GM12878 (cell line): ENCODE measurements around the gene NOXA1. TPM values are rescaled to one million over a fixed set of nuclear protein-coding genes. Genes with fewer than 3 reads are reported as not detected.

Experiments used
- ATAC-seq: fragments of 200-7000 bp; cut with Tn5 transposase; 3 replicates; pipeline ENCODE4 v1.9.1; 2020; ENCODE audit warnings: mild to moderate bottlenecking, moderate library complexity
- BruUV-seq: library from RNA; stranded (reverse); fragments of 400-500 nt; replicated peaks from 2 replicates; lab custom pipeline; 2021; lab: Mats Ljungman, UMichigan
- CTCF ChIA-PET: fragments of 300-600 bp; sonication (Branson Sonifier 250); formaldehyde crosslinking; extraction: SDS; loops from one replicate; lab custom pipeline; 2021; ENCODE audit warnings: inconsistent platforms; lab: Yijun Ruan, JAX
- POLR2A ChIA-PET: fragments of 350-600 bp; formaldehyde crosslinking; extraction: SDS; loops from one replicate; lab custom pipeline; 2021; ENCODE audit warnings: inconsistent platforms; lab: Charles Lee
- RAD21 ChIA-PET: fragments of 300-600 bp; sonication (Branson Sonifier 250); formaldehyde crosslinking; loops from one replicate; lab custom pipeline; 2023; ENCODE audit warnings: antibody characterized with exemption; ENCODE audit not compliant: unreplicated experiment; lab: Charles Lee
- SMC1A ChIA-PET: fragments of 300-600 bp; sonication (Branson Sonifier 250); formaldehyde crosslinking; loops from one replicate; lab custom pipeline; 2023; ENCODE audit not compliant: unreplicated experiment, uncharacterized antibody; lab: Charles Lee
- DNase-seq: peaks from one replicate; pipeline ENCODE4 v3.0.0-alpha.2; 2011; ENCODE audit warnings: low read depth, low spot score
- FAIRE-seq: peaks from 3 replicates; lab custom pipeline; 2011; peaks lifted over from hg19 to GRCh38; lab: Jason Lieb, UNC
- H2AFZ ChIP-seq: 2 replicates; pipeline ENCODE4 v1.6.0; 2011; ENCODE audit warnings: low read depth, low read length, control low read depth; ENCODE audit not compliant: control insufficient read depth
- H3K27ac ChIP-seq: 2 replicates; pipeline ENCODE4 v1.5.1; 2011; ENCODE audit warnings: control low read depth; ENCODE audit not compliant: control insufficient read depth, insufficient read depth
- H3K27me3 ChIP-seq, 2 experiments: replicated peaks in 1 of 2; 2 replicates each; pipeline versions ENCODE4 v1.6.0 to v1.6.1; 2011; ENCODE audit warnings: low read length in 1 of 2; ENCODE audit not compliant: control insufficient read depth in 2 of 2, insufficient read depth in 2 of 2
- H3K36me3 ChIP-seq, 2 experiments: 2 replicates each; pipeline ENCODE4 v1.5.1; 2011; ENCODE audit warnings: low read length in 1 of 2; ENCODE audit not compliant: control insufficient read depth in 2 of 2, insufficient read depth in 2 of 2
- H3K4me1 ChIP-seq: 2 replicates; pipeline ENCODE4 v1.6.1; 2011; ENCODE audit warnings: mild to moderate bottlenecking, low read length, moderate library complexity, mixed read lengths; ENCODE audit not compliant: control insufficient read depth, insufficient read depth
- H3K4me2 ChIP-seq: 2 replicates; pipeline ENCODE4 v1.6.0; 2011; ENCODE audit warnings: control low read depth; ENCODE audit not compliant: control insufficient read depth, insufficient read depth
- H3K4me3 ChIP-seq: fragments of 200-600 bp; sonication (generic); 2 replicates; pipeline ENCODE4 v1.5.1; 2016
- H3K79me2 ChIP-seq: 2 replicates; pipeline ENCODE4 v1.6.0; 2011; ENCODE audit warnings: low read length; ENCODE audit not compliant: control insufficient read depth, insufficient read depth
- H3K9ac ChIP-seq: 2 replicates; pipeline ENCODE4 v1.8.0; 2011; ENCODE audit warnings: low read length, control low read depth, mixed read lengths; ENCODE audit not compliant: control insufficient read depth, insufficient read depth
- H3K9me3 ChIP-seq: replicated peaks from 3 replicates; pipeline ENCODE4 v1.5.1; 2011; ENCODE audit warnings: mild to moderate bottlenecking, low read length; ENCODE audit not compliant: control insufficient read depth, insufficient read depth
- H4K20me1 ChIP-seq: 2 replicates; pipeline ENCODE4 v1.6.0; 2011; ENCODE audit not compliant: control insufficient read depth, insufficient read depth
- BACH1 ChIP-seq: fragments of 450-650 bp; IDR thresholded peaks from 2 replicates; pipeline ENCODE4 v1.6.1; 2017; ENCODE audit warnings: mild to moderate bottlenecking, borderline replicate concordance
- CHD2 ChIP-seq: IDR thresholded peaks from 2 replicates; pipeline ENCODE4 v1.6.1; 2011; ENCODE audit warnings: low read depth, low read length, improper control_type of control experiment, borderline replicate concordance
- GABPA ChIP-seq: IDR thresholded peaks from 2 replicates; pipeline ENCODE4 v1.6.1; 2014; ENCODE audit warnings: antibody characterized with exemption, low read depth, mild to moderate bottlenecking, inconsistent platforms
- JUND ChIP-seq: IDR thresholded peaks from 2 replicates; pipeline ENCODE4 v1.6.1; 2012; ENCODE audit warnings: low read depth, mild to moderate bottlenecking, low read length, improper control_type of control experiment, moderate library complexity
- MTA2 ChIP-seq: fragments of 450-650 bp; IDR thresholded peaks from 2 replicates; pipeline ENCODE4 v1.6.1; 2016; ENCODE audit warnings: low read depth, mild to moderate bottlenecking, moderate library complexity
- MTA3 ChIP-seq: IDR thresholded peaks from 2 replicates; pipeline ENCODE4 v1.6.1; 2012; ENCODE audit warnings: low read length, inconsistent platforms, borderline replicate concordance
- MYC ChIP-seq: IDR thresholded peaks from 2 replicates; pipeline ENCODE4 v1.6.1; 2011; ENCODE audit warnings: mild to moderate bottlenecking, low read length, moderate library complexity, inconsistent platforms; ENCODE audit not compliant: insufficient read depth, insufficient replicate concordance, insufficient read length, severe bottlenecking
- SMAD1 ChIP-seq: fragments of 450-650 bp; IDR thresholded peaks from 2 replicates; pipeline ENCODE4 v1.6.1; 2018; ENCODE audit warnings: mild to moderate bottlenecking, low read depth; ENCODE audit not compliant: partially characterized antibody
- WGBS: methylation state at CpG from one replicate; pipeline ENCODE4 v1.1.6; 2016; ENCODE audit warnings: low lambda C conversion rate; ENCODE audit not compliant: insufficient replicate concordance, insufficient coverage; ENCODE audit errors: missing lambda C conversion rate; 5-methylcytosine and 5-hydroxymethylcytosine counted together
- in situ Hi-C: fragments of 300-500 bp; cut with MboI; formaldehyde crosslinking; loops from 9 replicates; pipeline ENCODE4 v1.14.3; 2018; ENCODE audit warnings: mixed read lengths
- intact Hi-C: fragments of 100-400 bp; cut with micrococcal nuclease; formaldehyde crosslinking; loops from one replicate; pipeline ENCODE4 v1.14.2; 2022; ENCODE audit not compliant: unreplicated experiment
- polyA plus RNA-seq, 11 experiments: library from polyadenylated mRNA; depleted of rRNA in 4 of 11; unstranded in 6 of 11; stranded (reverse) in 5 of 11; fragments of >200 nt; fragmentation: Nextera tagmentation in 4 of 11; fragmentation: Illumina TruSeq in 1 of 11; extraction: Ambion mirVana in 4 of 11; extraction: Trizol in 1 of 11; gene quantifications; 1 replicate in 1 of 11; 2 replicates in 10 of 11; pipeline versions ENCODE4 v1.2.1 to v1.2.3, GENCODE V29; 2011 to 2016; ENCODE audit warnings: inconsistent platforms in 2 of 11, missing spikeins in 2 of 11, low read depth in 1 of 11
- total RNA-seq, 4 experiments: library from RNA; depleted of rRNA in 3 of 4; stranded (reverse); fragments of >200 nt in 3 of 4; fragmentation: Illumina TruSeq in 1 of 4; extraction: Trizol in 1 of 4; gene quantifications; 2 replicates each; pipeline versions ENCODE4 v1.2.1 to v1.2.3, GENCODE V29; 2013 to 2021
- TF ChIP-seq, protein P1 (sequence below): IDR thresholded peaks from 2 replicates; pipeline ENCODE4 v1.6.1; 2012; ENCODE audit warnings: improper control_type of control experiment, low read depth, low read length; ENCODE audit not compliant: insufficient replicate concordance
- TF ChIP-seq, protein P2 (sequence below): IDR thresholded peaks from 2 replicates; pipeline ENCODE4 v1.6.1; 2012; ENCODE audit warnings: low read depth, low read length, improper control_type of control experiment
- TF ChIP-seq, protein P3 (sequence below): fragments of 450-650 bp; IDR thresholded peaks from 2 replicates; pipeline ENCODE4 v1.6.1; 2016; ENCODE audit warnings: mild to moderate bottlenecking, moderate library complexity, borderline replicate concordance

The NOXA1 gene
- total and polyA plus RNA-seq, 10 of the 15 experiments (the other 5 are each of a cell fraction or from before 2014, with no cell fraction given) = 0.08 to 0.20 TPM; not detected in 8

DNA sequence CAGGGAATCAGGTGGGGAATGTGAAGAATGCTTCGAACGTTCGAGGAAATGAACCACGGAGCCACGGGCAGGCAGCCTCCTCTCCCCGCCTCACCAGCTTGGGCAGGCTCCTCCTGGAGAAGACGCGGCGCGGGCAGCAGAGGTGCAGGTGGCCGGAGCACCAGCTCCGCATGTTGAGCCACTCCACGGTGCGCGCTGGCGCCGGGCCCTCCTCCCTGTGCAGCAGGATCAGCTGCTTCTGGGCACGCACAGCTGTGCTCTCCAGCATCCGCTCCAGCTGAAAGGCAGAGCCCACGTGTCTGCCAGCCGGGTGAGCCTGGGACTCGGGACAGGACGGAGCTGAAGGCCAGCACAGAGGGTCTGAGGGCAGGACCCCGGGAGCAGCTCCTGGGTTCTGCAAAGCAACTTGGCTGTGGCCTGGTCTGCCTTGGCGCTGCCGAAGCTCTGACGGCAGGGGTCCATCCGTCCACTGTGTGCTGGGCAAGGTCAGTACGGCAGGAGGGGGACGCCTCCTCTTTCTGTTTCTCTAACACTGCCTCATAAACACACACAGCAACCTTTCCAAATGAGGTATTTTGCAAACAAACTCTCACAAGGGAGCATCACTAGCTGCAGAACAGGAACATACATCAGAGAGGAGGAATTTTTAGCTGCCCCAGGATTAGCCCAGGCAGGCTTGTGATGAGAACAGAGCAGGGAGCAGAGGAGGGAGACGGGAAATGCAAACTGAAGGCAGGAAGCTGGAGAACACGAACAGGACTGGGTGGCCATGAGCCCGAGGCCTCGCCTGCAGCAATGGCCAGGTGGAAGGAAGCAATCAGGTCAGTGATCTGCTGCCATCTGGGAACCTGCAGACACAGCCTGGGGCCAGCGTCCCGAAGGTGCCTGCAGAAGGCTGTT lies 56.0 kb downstream of the NOXA1 start:
- Histone ChIP-seq H3K27me3 (no peaks in the 10 kb centered on the region), H3K79me2 (no peaks in the 10 kb centered on the region), H3K9ac (no peak overlapping the region), H3K4me3 (no peak overlapping the region), H3K27ac (no peak overlapping the region), H3K36me3 (no peaks in the 10 kb centered on the region), H4K20me1 (no peaks in the 10 kb centered on the region), H3K9me3 (peaks cover 6% of the 10 kb centered on the region; the same call in 2 of the 3 replicates), H2AFZ (no peak overlapping the region)
- CTCF ChIA-PET = no interaction called here
- intact Hi-C loops = no loop called here
- POLR2A ChIA-PET = no interaction called here
- RAD21 ChIA-PET = no interaction called here
- 61% methylated on average over 36 of the region's 36 CpGs for WGBS
- SMC1A ChIA-PET = no interaction called here
- no peak for DNase-seq
- BruUV-seq = no TSS peak
- no peak for FAIRE-seq
- TF ChIP-seq, protein P1, sequence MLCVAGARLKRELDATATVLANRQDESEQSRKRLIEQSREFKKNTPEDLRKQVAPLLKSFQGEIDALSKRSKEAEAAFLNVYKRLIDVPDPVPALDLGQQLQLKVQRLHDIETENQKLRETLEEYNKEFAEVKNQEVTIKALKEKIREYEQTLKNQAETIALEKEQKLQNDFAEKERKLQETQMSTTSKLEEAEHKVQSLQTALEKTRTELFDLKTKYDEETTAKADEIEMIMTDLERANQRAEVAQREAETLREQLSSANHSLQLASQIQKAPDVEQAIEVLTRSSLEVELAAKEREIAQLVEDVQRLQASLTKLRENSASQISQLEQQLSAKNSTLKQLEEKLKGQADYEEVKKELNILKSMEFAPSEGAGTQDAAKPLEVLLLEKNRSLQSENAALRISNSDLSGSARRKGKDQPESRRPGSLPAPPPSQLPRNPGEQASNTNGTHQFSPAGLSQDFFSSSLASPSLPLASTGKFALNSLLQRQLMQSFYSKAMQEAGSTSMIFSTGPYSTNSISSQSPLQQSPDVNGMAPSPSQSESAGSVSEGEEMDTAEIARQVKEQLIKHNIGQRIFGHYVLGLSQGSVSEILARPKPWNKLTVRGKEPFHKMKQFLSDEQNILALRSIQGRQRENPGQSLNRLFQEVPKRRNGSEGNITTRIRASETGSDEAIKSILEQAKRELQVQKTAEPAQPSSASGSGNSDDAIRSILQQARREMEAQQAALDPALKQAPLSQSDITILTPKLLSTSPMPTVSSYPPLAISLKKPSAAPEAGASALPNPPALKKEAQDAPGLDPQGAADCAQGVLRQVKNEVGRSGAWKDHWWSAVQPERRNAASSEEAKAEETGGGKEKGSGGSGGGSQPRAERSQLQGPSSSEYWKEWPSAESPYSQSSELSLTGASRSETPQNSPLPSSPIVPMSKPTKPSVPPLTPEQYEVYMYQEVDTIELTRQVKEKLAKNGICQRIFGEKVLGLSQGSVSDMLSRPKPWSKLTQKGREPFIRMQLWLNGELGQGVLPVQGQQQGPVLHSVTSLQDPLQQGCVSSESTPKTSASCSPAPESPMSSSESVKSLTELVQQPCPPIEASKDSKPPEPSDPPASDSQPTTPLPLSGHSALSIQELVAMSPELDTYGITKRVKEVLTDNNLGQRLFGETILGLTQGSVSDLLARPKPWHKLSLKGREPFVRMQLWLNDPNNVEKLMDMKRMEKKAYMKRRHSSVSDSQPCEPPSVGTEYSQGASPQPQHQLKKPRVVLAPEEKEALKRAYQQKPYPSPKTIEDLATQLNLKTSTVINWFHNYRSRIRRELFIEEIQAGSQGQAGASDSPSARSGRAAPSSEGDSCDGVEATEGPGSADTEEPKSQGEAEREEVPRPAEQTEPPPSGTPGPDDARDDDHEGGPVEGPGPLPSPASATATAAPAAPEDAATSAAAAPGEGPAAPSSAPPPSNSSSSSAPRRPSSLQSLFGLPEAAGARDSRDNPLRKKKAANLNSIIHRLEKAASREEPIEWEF = no peak
- no peak for TF ChIP-seq JUND
- TF ChIP-seq, protein P2, sequence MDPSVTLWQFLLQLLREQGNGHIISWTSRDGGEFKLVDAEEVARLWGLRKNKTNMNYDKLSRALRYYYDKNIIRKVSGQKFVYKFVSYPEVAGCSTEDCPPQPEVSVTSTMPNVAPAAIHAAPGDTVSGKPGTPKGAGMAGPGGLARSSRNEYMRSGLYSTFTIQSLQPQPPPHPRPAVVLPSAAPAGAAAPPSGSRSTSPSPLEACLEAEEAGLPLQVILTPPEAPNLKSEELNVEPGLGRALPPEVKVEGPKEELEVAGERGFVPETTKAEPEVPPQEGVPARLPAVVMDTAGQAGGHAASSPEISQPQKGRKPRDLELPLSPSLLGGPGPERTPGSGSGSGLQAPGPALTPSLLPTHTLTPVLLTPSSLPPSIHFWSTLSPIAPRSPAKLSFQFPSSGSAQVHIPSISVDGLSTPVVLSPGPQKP = no peak
- no peak for TF ChIP-seq GABPA
- TF ChIP-seq MTA2 = no peak
- TF ChIP-seq, protein P3, sequence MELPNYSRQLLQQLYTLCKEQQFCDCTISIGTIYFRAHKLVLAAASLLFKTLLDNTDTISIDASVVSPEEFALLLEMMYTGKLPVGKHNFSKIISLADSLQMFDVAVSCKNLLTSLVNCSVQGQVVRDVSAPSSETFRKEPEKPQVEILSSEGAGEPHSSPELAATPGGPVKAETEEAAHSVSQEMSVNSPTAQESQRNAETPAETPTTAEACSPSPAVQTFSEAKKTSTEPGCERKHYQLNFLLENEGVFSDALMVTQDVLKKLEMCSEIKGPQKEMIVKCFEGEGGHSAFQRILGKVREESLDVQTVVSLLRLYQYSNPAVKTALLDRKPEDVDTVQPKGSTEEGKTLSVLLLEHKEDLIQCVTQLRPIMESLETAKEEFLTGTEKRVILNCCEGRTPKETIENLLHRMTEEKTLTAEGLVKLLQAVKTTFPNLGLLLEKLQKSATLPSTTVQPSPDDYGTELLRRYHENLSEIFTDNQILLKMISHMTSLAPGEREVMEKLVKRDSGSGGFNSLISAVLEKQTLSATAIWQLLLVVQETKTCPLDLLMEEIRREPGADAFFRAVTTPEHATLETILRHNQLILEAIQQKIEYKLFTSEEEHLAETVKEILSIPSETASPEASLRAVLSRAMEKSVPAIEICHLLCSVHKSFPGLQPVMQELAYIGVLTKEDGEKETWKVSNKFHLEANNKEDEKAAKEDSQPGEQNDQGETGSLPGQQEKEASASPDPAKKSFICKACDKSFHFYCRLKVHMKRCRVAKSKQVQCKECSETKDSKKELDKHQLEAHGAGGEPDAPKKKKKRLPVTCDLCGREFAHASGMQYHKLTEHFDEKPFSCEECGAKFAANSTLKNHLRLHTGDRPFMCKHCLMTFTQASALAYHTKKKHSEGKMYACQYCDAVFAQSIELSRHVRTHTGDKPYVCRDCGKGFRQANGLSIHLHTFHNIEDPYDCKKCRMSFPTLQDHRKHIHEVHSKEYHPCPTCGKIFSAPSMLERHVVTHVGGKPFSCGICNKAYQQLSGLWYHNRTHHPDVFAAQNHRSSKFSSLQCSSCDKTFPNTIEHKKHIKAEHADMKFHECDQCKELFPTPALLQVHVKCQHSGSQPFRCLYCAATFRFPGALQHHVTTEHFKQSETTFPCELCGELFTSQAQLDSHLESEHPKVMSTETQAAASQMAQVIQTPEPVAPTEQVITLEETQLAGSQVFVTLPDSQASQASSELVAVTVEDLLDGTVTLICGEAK = no peak
- no peak for TF ChIP-seq MTA3
- no peak for TF ChIP-seq BACH1
- no peak for TF ChIP-seq CHD2
- no peak for TF ChIP-seq SMAD1
- TF ChIP-seq MYC = no peak
- TF ChIP-seq, all 136 proteins: peak for 0
- ATAC-seq = no peak
- no peaks in the 10 kb centered on the region for H3K4me1 ChIP-seq
- in situ Hi-C loops = no loop called here
- no peak overlapping the region for H3K4me2 ChIP-seq
